Astrocyte (in vitro differentiated cells and primary cell): ENCODE data around the gene AMZ1. TPM values are rescaled to one million over a fixed set of nuclear protein-coding genes. Genes with fewer than 3 reads are reported as not detected.

Experiments
- DNase-seq: peaks from one replicate; pipeline ENCODE4 v3.0.0-alpha.2; 2010; ENCODE audit warnings: low read depth
- FAIRE-seq: peaks from 2 replicates; lab custom pipeline; 2011; peaks lifted over from hg19 to GRCh38; lab: Jason Lieb, UNC
- H2AFZ ChIP-seq: 2 replicates; pipeline ENCODE4 v1.6.0; 2012; ENCODE audit warnings: low read depth, low read length, inconsistent platforms
- H3K27ac ChIP-seq: 2 replicates; pipeline ENCODE4 v1.5.1; 2011; ENCODE audit warnings: low read depth, low read length, inconsistent platforms
- H3K27me3 ChIP-seq: 2 replicates; pipeline ENCODE4 v1.6.0; 2011; ENCODE audit warnings: low read length, inconsistent platforms; ENCODE audit not compliant: insufficient read depth
- H3K36me3 ChIP-seq: 2 replicates; pipeline ENCODE4 v1.5.1; 2011; ENCODE audit warnings: low read length, inconsistent platforms; ENCODE audit not compliant: insufficient read depth
- H3K4me1 ChIP-seq: 2 replicates; pipeline ENCODE4 v1.5.1; 2011; ENCODE audit warnings: low read length, inconsistent platforms; ENCODE audit not compliant: insufficient read depth
- H3K4me2 ChIP-seq: 2 replicates; pipeline ENCODE4 v1.6.0; 2012; ENCODE audit warnings: low read length, inconsistent platforms
- H3K4me3 ChIP-seq: 2 replicates; pipeline ENCODE4 v1.5.1; 2011; ENCODE audit warnings: low read depth, mild to moderate bottlenecking, low read length, inconsistent platforms; ENCODE audit not compliant: insufficient read depth
- H3K79me2 ChIP-seq: 2 replicates; pipeline ENCODE4 v1.6.0; 2012; ENCODE audit warnings: mild to moderate bottlenecking, low read length, inconsistent platforms; ENCODE audit not compliant: insufficient read depth
- H3K9ac ChIP-seq: 2 replicates; pipeline ENCODE4 v1.6.0; 2012; ENCODE audit warnings: mild to moderate bottlenecking, low read length, inconsistent platforms
- H3K9me3 ChIP-seq: 2 replicates; pipeline ENCODE4 v1.5.1; 2012; ENCODE audit warnings: low read depth, mild to moderate bottlenecking, low read length, inconsistent platforms; ENCODE audit not compliant: insufficient read depth
- H4K20me1 ChIP-seq: 2 replicates; pipeline ENCODE4 v1.6.0; 2012; ENCODE audit warnings: low read length, inconsistent platforms; ENCODE audit not compliant: insufficient read depth
- H3K27ac Mint-ChIP-seq: one replicate; pipeline ENCODE4 v1.8.0; 2021; ENCODE audit warnings: mild to moderate bottlenecking, mixed read lengths; ENCODE audit not compliant: unreplicated experiment
- H3K27me3 Mint-ChIP-seq: one replicate; pipeline ENCODE4 v1.8.0; 2021; ENCODE audit warnings: low read depth, mixed read lengths; ENCODE audit not compliant: unreplicated experiment
- H3K36me3 Mint-ChIP-seq: one replicate; pipeline ENCODE4 v1.8.0; 2021; ENCODE audit warnings: low read depth, mixed read lengths; ENCODE audit not compliant: unreplicated experiment
- H3K4me1 Mint-ChIP-seq: one replicate; pipeline ENCODE4 v1.8.0; 2021; ENCODE audit warnings: low read depth, mixed read lengths; ENCODE audit not compliant: unreplicated experiment
- H3K4me3 Mint-ChIP-seq: one replicate; pipeline ENCODE4 v1.8.0; 2021; ENCODE audit warnings: mild to moderate bottlenecking, moderate library complexity, mixed read lengths; ENCODE audit not compliant: unreplicated experiment
- H3K9me3 Mint-ChIP-seq: one replicate; pipeline ENCODE4 v1.8.0; 2021; ENCODE audit warnings: mild to moderate bottlenecking, mixed read lengths; ENCODE audit not compliant: unreplicated experiment
- EZH2 ChIP-seq: IDR thresholded peaks from 2 replicates; pipeline ENCODE4 v1.6.1; 2012; ENCODE audit warnings: mild to moderate bottlenecking, low read length, inconsistent platforms; ENCODE audit not compliant: insufficient read depth
- total RNA-seq: library from RNA; stranded (reverse); gene quantifications from 2 replicates; pipeline ENCODE4 v1.2.1, GENCODE V29; 2021
- TF ChIP-seq, protein P1 (sequence below): IDR thresholded peaks from 2 replicates; pipeline ENCODE4 v1.5.1; 2011; ENCODE audit warnings: low read depth, mild to moderate bottlenecking, inconsistent platforms, low read length, moderate library complexity; ENCODE audit not compliant: insufficient read depth

The AMZ1 gene
- total RNA-seq, 1 donor from 2014 or later: 3.4 TPM

GRCh38 chr7:2651336-2651735 lies 36.7 kb upstream of the AMZ1 start:
- peaks cover 5% of the 10 kb centered on the region for H3K36me3 Mint-ChIP-seq
- no peak for DNase-seq
- Histone ChIP-seq H3K79me2 (peaks cover 18% of the 10 kb centered on the region), H3K9me3 (no peaks in the 10 kb centered on the region), H3K27ac (no peak overlapping the region), H2AFZ (no peak overlapping the region), H3K4me2 (no peak overlapping the region), H3K4me1 (peaks cover 4% of the 10 kb centered on the region), H3K9ac (no peak overlapping the region), H4K20me1 (peaks cover 69% of the 10 kb centered on the region), H3K27me3 (no peaks in the 10 kb centered on the region), H3K4me3 (no peak overlapping the region), H3K36me3 (peaks cover 6% of the 10 kb centered on the region)
- H3K27me3 Mint-ChIP-seq: no peaks in the 10 kb centered on the region
- FAIRE-seq: no peak
- no peak overlapping the region for H3K27ac Mint-ChIP-seq
- no peaks in the 10 kb centered on the region for H3K9me3 Mint-ChIP-seq
- TF ChIP-seq, protein P1, sequence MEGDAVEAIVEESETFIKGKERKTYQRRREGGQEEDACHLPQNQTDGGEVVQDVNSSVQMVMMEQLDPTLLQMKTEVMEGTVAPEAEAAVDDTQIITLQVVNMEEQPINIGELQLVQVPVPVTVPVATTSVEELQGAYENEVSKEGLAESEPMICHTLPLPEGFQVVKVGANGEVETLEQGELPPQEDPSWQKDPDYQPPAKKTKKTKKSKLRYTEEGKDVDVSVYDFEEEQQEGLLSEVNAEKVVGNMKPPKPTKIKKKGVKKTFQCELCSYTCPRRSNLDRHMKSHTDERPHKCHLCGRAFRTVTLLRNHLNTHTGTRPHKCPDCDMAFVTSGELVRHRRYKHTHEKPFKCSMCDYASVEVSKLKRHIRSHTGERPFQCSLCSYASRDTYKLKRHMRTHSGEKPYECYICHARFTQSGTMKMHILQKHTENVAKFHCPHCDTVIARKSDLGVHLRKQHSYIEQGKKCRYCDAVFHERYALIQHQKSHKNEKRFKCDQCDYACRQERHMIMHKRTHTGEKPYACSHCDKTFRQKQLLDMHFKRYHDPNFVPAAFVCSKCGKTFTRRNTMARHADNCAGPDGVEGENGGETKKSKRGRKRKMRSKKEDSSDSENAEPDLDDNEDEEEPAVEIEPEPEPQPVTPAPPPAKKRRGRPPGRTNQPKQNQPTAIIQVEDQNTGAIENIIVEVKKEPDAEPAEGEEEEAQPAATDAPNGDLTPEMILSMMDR: no peak
- no peak for TF ChIP-seq EZH2
- peaks cover 8% of the 10 kb centered on the region for H3K4me1 Mint-ChIP-seq
- no peak overlapping the region for H3K4me3 Mint-ChIP-seq

DNA sequence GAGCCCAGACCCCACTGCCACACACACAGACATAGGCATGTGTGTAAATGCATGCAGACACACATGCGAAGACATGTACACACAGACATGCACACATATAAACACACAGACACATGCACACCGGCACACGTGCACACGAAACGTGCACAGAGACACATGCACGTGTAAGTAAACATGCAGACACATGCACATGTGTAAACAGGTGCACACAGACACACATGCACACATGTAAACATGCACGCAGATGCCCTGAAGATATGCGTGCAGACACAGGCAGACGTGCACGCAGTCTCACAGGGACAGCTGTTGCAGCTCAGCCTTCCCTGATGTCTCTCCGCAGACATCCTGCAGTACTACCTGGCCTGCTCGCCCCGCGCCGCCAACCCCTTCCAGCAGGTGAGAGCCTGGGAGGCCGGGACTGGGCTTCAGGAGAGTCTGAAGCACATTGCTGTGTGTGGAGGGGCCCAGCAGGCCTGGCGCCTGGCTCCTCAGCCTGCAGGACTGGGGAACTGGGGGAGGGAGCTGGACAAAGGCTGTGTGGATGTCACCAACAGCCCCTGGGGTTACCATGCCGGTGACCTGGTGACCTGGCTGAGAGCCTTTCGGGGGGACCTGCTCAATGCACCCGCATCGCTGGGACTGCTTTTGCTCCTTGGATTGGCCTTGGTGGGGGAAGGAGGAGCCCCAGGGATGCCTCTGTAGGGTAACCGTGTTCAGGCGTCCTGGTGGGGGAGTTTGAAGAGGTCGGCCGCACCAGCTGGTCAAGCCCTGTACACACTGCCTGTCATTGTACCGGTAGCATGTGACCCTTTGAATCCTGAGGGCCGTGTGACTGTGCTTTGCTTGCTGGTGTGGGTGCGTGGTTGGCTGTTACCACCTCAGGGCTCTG lies 35.9 kb upstream of the AMZ1 start:
- H3K4me3 ChIP-seq: no peak overlapping the region
- no peak overlapping the region for H3K4me2 ChIP-seq
- peaks cover 8% of the 10 kb centered on the region for H3K4me1 Mint-ChIP-seq
- H3K27me3 Mint-ChIP-seq: no peaks in the 10 kb centered on the region
- H4K20me1 ChIP-seq: peaks cover 71% of the 10 kb centered on the region
- H3K9me3 ChIP-seq: no peaks in the 10 kb centered on the region
- peaks cover 6% of the 10 kb centered on the region for H3K36me3 ChIP-seq
- H3K4me1 ChIP-seq: peaks cover 4% of the 10 kb centered on the region
- no peak for FAIRE-seq
- DNase-seq: no peak
- H3K36me3 Mint-ChIP-seq: peaks cover 7% of the 10 kb centered on the region
- no peak overlapping the region for H3K27ac ChIP-seq
- H2AFZ ChIP-seq: no peak overlapping the region
- no peaks in the 10 kb centered on the region for H3K9me3 Mint-ChIP-seq
- no peaks in the 10 kb centered on the region for H3K27me3 ChIP-seq
- TF ChIP-seq, protein P1: no peak
- TF ChIP-seq EZH2: no peak
- no peak overlapping the region for H3K9ac ChIP-seq
- H3K4me3 Mint-ChIP-seq: no peak overlapping the region
- H3K79me2 ChIP-seq: peaks cover 21% of the 10 kb centered on the region
- no peak overlapping the region for H3K27ac Mint-ChIP-seq

DNA sequence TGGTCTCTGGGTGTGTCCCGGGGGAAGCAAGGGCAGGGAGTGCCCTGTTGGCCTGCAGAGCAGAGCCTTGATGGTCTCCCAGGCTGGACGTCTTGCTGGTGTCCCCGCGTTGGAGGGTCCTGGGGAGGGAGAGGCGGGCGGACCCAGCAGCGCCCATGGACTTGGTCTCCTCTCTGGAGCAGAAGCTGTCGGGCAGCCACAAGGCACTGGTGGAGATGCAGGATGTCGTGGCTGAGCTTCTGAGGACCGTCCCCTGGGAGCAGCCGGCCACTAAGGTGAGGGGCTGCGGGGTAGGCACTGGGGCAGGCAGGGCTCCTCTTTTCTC lies 35.3 kb upstream of the AMZ1 start:
- peaks cover 6% of the 10 kb centered on the region for H3K36me3 ChIP-seq
- H3K4me1 ChIP-seq: peaks cover 4% of the 10 kb centered on the region
- no peak for FAIRE-seq
- peaks cover 23% of the 10 kb centered on the region for H3K79me2 ChIP-seq
- Mint-ChIP-seq H3K4me3 (no peak overlapping the region), H3K27me3 (no peaks in the 10 kb centered on the region), H3K4me1 (peaks cover 11% of the 10 kb centered on the region), H3K9me3 (no peaks in the 10 kb centered on the region), H3K36me3 (peaks cover 9% of the 10 kb centered on the region), H3K27ac (no peak overlapping the region)
- H3K4me3 ChIP-seq: no peak overlapping the region
- no peaks in the 10 kb centered on the region for H3K27me3 ChIP-seq
- TF ChIP-seq, protein P1: no peak
- TF ChIP-seq EZH2: no peak
- H4K20me1 ChIP-seq: peaks cover 74% of the 10 kb centered on the region
- no peak for DNase-seq
- no peaks in the 10 kb centered on the region for H3K9me3 ChIP-seq
- H2AFZ ChIP-seq: no peak overlapping the region
- no peak overlapping the region for H3K27ac ChIP-seq
- H3K4me2 ChIP-seq: no peak overlapping the region
- H3K9ac ChIP-seq: no peak overlapping the region
